ENCODE measurements around the gene EIF5B.

DNA sequence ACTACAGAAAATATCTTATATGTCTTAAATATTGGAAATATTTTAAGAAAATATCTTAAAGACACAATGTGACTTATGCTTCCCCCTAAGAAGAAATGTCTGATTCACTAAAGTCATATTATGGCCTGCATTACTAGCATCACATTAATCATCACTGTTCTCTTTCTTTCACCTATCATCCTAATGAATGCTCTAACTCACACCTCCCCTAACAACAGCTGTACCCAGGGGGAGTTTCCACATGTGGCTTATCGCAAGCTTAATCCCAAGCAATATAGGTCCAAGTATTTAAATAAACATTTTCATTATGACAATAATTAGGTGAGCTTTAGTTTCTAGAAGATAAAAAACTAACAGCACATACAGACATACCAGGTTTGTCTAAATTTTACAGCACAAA lies 113.0 kb downstream of the EIF5B start:
- TF ChIP-seq, protein P1, sequence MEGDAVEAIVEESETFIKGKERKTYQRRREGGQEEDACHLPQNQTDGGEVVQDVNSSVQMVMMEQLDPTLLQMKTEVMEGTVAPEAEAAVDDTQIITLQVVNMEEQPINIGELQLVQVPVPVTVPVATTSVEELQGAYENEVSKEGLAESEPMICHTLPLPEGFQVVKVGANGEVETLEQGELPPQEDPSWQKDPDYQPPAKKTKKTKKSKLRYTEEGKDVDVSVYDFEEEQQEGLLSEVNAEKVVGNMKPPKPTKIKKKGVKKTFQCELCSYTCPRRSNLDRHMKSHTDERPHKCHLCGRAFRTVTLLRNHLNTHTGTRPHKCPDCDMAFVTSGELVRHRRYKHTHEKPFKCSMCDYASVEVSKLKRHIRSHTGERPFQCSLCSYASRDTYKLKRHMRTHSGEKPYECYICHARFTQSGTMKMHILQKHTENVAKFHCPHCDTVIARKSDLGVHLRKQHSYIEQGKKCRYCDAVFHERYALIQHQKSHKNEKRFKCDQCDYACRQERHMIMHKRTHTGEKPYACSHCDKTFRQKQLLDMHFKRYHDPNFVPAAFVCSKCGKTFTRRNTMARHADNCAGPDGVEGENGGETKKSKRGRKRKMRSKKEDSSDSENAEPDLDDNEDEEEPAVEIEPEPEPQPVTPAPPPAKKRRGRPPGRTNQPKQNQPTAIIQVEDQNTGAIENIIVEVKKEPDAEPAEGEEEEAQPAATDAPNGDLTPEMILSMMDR (IDR thresholded peaks at IDR 0.05), result no peak
- TF ChIP-seq POLR2A (IDR thresholded peaks at IDR 0.05) (no peak), POLR2AphosphoS5 (IDR thresholded peaks at IDR 0.05) (no peak)

Data from sigmoid colon (tissue), 4 donors.